ENCODE measurements around the gene ZNF407.

The ZNF407 gene

GRCh38 chr18:75024871-75025270, 427.2 kb downstream of the ZNF407 start:
- no peak overlapping the region for H3K4me3 ChIP-seq (ENCODE audit: low read depth, low read length)
- no peak for TF ChIP-seq CTCF (IDR thresholded peaks at IDR 0.05; ENCODE audit: insufficient read depth, low read depth, low read length, missing control alignments)
- DNase-seq (ENCODE audit: low read depth) = no peak

DNA sequence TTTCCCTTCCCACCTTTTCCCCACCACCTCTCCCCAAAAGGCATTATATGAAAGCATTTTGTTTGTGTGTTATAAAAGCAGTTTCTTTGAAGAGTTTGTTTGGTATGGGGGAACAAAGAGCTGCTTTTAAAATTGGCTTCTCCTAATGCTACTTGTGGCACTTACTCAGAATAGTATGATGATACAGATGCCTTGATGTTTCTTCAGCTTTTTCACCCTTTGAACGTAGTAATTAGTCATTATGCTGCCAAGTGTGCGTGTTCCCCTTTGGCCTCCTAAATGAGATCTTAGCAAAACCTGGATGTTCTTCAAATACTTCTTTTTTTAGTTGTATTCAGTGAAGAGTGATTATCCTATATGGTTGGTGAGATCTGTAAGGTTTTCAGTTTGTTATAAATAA, 427.9 kb downstream of the ZNF407 start:
- TF ChIP-seq CTCF (IDR thresholded peaks at IDR 0.05; ENCODE audit: insufficient read depth, low read depth, low read length, missing control alignments) = no peak
- H3K4me3 ChIP-seq (ENCODE audit: low read depth, low read length) = no peak overlapping the region
- no peak for DNase-seq (ENCODE audit: low read depth)

DNA sequence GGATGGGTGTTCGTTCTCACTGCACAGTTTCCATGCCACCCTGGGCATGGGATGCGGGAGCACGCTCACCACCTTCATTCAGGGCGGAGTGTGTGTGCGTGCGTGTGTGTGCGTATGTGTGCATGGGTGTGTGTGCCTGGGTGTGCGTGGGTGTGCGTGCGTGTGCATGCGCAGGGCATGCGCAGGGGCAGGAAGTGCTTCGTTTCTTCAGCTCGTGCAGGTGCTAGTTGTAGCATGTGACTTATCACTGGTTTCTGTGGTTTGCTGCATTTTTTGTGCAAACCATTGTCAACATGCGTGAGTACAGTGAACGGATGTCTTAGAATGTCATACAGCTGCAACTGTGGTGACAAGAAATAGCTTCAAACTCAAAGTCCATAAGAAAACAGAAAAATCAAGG, 431.8 kb downstream of the ZNF407 start:
- no peak overlapping the region for H3K4me3 ChIP-seq (ENCODE audit: low read depth, low read length)
- DNase-seq (ENCODE audit: low read depth) = no peak
- no peak for TF ChIP-seq CTCF (IDR thresholded peaks at IDR 0.05; ENCODE audit: insufficient read depth, low read depth, low read length, missing control alignments)

GRCh38 chr18:75031717-75032317, 434.1 kb downstream of the ZNF407 start:
- no peak for DNase-seq (ENCODE audit: low read depth)
- H3K4me3 ChIP-seq (ENCODE audit: low read depth, low read length) = no peak overlapping the region
- no peak for TF ChIP-seq CTCF (IDR thresholded peaks at IDR 0.05; ENCODE audit: insufficient read depth, low read depth, low read length, missing control alignments)

- H3K4me3 ChIP-seq (ENCODE audit: low read depth, low read length) = no peak overlapping the region
- no peak for DNase-seq (ENCODE audit: low read depth)
Observed at GRCh38 chr18:75033516-75033915, 435.8 kb downstream of the ZNF407 start.

GRCh38 chr18:75034937-75035336, 437.3 kb downstream of the ZNF407 start:
- H3K4me3 ChIP-seq (ENCODE audit: low read depth, low read length) = no peak overlapping the region
- no peak for DNase-seq (ENCODE audit: low read depth)
- TF ChIP-seq CTCF (IDR thresholded peaks at IDR 0.05; ENCODE audit: insufficient read depth, low read depth, low read length, missing control alignments) = no peak

More at GRCh38 chr18:75033516-75033915, 435.8 kb downstream of the ZNF407 start:
- TF ChIP-seq CTCF (IDR thresholded peaks at IDR 0.05; ENCODE audit: insufficient read depth, low read depth, low read length, missing control alignments) = no peak

DNA sequence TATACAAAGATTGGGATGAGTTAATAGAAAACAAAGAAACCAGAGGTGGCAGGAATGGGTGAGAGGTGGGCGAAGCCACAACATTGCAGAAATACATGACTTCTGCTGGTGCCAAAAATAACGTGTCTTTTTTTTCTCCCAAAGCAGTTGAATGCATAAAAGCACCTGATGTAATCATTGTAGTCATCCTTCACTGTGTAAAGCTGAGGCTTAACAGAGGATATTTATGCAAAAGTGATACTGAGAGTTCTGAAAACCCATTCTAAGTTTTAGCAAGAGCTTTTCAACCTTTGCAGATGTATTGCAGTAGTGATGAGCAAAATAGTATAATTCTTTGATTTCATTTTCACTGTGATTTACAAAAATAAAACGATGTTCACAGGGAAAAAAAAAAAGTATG, 438.3 kb downstream of the ZNF407 start:
- H3K4me3 ChIP-seq (ENCODE audit: low read depth, low read length) = no peak overlapping the region
- no peak for DNase-seq (ENCODE audit: low read depth)
- no peak for TF ChIP-seq CTCF (IDR thresholded peaks at IDR 0.05; ENCODE audit: insufficient read depth, low read depth, low read length, missing control alignments)
